GM10266 (cell line): ENCODE data around the gene SLC39A2.
"Not testable (repeated sequence)": the region's sequence is repeated elsewhere in the genome, so short reads cannot be mapped to it uniquely, and the experiment has no call there.

Experiments used
- DNase-seq: peaks from one replicate; pipeline ENCODE4 v3.0.0; 2012; ENCODE audit errors: extremely low spot score
- CTCF ChIP-seq: IDR thresholded peaks from 2 replicates; pipeline ENCODE4 v1.5.1; 2012; ENCODE audit warnings: mild to moderate bottlenecking, low read depth; ENCODE audit not compliant: control insufficient read depth, insufficient read depth; ENCODE audit errors: missing control alignments

Gene SLC39A2

GRCh38 chr14:20971705-20972021 is 27.4 kb upstream of the SLC39A2 start:
- no peak for DNase-seq
- no peak for TF ChIP-seq CTCF

GRCh38 chr14:20973501-20973900 is 25.6 kb upstream of the SLC39A2 start:
- DNase-seq: no peak
- no peak for TF ChIP-seq CTCF

GRCh38 chr14:20976291-20976690 is 22.8 kb upstream of the SLC39A2 start:
- no peak for TF ChIP-seq CTCF
- DNase-seq: no peak

GRCh38 chr14:20978687-20979086 is 20.4 kb upstream of the SLC39A2 start:
- no peak for TF ChIP-seq CTCF
- no peak for DNase-seq

- DNase-seq: no peak
- no peak for TF ChIP-seq CTCF
Measured at GRCh38 chr14:20980906-20981305, 18.2 kb upstream of the SLC39A2 start.

- TF ChIP-seq CTCF: no peak
- no peak for DNase-seq
Measured at GRCh38 chr14:20982646-20983369, 16.3 kb upstream of the SLC39A2 start.

- DNase-seq: not testable (repeated sequence)
Measured at GRCh38 chr14:20985650-20986049, 13.4 kb upstream of the SLC39A2 start.

GRCh38 chr14:20986811-20987210 is 12.3 kb upstream of the SLC39A2 start:
- no peak for DNase-seq
- TF ChIP-seq CTCF: no peak
